WTC11 (cell line): Measurements from ENCODE around the gene IPCEF1.

Experiments used
- AFF4 ChIP-seq: sonication (generic); formaldehyde crosslinking; IDR thresholded peaks from 2 replicates; pipeline ENCODE4 v1.8.1; 2023; ENCODE audit warnings: mild to moderate bottlenecking, missing genetic modification reagents, borderline replicate concordance
- CDX4 ChIP-seq: fragments of 250-450 bp; sonication (Bioruptor Pico); IDR thresholded peaks from 2 replicates; pipeline ENCODE4 v1.9.0; 2021; ENCODE audit warnings: moderate library complexity, mild to moderate bottlenecking, inconsistent platforms, borderline replicate concordance
- CTCF ChIP-seq: fragments of 200-600 bp; IDR thresholded peaks from 2 replicates; pipeline ENCODE4 v1.8.0; 2022; ENCODE audit warnings: antibody characterized with exemption
- ESRRA ChIP-seq: sonication (generic); formaldehyde crosslinking; IDR thresholded peaks from 2 replicates; pipeline ENCODE4 v1.8.1; 2022; ENCODE audit warnings: mild to moderate bottlenecking, missing genetic modification reagents, borderline replicate concordance
- ETV6 ChIP-seq: sonication (generic); formaldehyde crosslinking; IDR thresholded peaks from 2 replicates; pipeline ENCODE4 v1.8.1; 2022; ENCODE audit warnings: mild to moderate bottlenecking, missing genetic modification reagents
- JUN ChIP-seq: sonication (generic); formaldehyde crosslinking; IDR thresholded peaks from 2 replicates; pipeline ENCODE4 v1.8.0; 2023; ENCODE audit warnings: mild to moderate bottlenecking, missing genetic modification reagents
- MYBL2 ChIP-seq: sonication (generic); formaldehyde crosslinking; IDR thresholded peaks from 2 replicates; pipeline ENCODE4 v1.8.1; 2023; ENCODE audit warnings: mild to moderate bottlenecking, moderate library complexity, missing genetic modification reagents
- NR2C2 ChIP-seq: sonication (generic); formaldehyde crosslinking; IDR thresholded peaks from 2 replicates; pipeline ENCODE4 v1.8.0; 2022; ENCODE audit warnings: mild to moderate bottlenecking, missing genetic modification reagents
- NR3C1 ChIP-seq: sonication (generic); formaldehyde crosslinking; conservative IDR thresholded peaks from 2 replicates; pipeline ENCODE4 v1.8.1; 2023; ENCODE audit warnings: low read depth, mild to moderate bottlenecking, missing genetic modification reagents
- SMAD4 ChIP-seq: sonication (generic); formaldehyde crosslinking; IDR thresholded peaks from 2 replicates; pipeline ENCODE4 v1.8.0; 2022; ENCODE audit warnings: mild to moderate bottlenecking, missing genetic modification reagents
- SP1 ChIP-seq: sonication (generic); formaldehyde crosslinking; conservative IDR thresholded peaks from 2 replicates; pipeline ENCODE4 v1.8.1; 2022; ENCODE audit warnings: missing genetic modification reagents
- STAT6 ChIP-seq: sonication (generic); formaldehyde crosslinking; conservative IDR thresholded peaks from 2 replicates; pipeline ENCODE4 v1.8.1; 2023; ENCODE audit warnings: mild to moderate bottlenecking, low read depth, missing genetic modification reagents, moderate library complexity
- USF1 ChIP-seq: sonication (generic); formaldehyde crosslinking; IDR thresholded peaks from 2 replicates; pipeline ENCODE4 v1.8.0; 2022; ENCODE audit warnings: mild to moderate bottlenecking, missing genetic modification reagents
- ZNF121 ChIP-seq: sonication (generic); formaldehyde crosslinking; IDR thresholded peaks from 2 replicates; pipeline ENCODE4 v1.8.0; 2023; ENCODE audit warnings: missing genetic modification reagents

GRCh38 chr6:154230910-154231595 lies 125.5 kb downstream of the IPCEF1 start:
- TF ChIP-seq CTCF (no peak), USF1 (CRISPR knock-in tag) (no peak), AFF4 (no peak), MYBL2 (CRISPR knock-in tag) (no peak), JUN (no peak), ESRRA (no peak), SMAD4 (no peak), ETV6 (CRISPR knock-in tag) (no peak), CDX4 (CRISPR knock-in tag) (no peak), STAT6 (CRISPR knock-in tag) (no peak), SP1 (CRISPR knock-in tag) (no peak), NR2C2 (CRISPR knock-in tag) (no peak), ZNF121 (CRISPR knock-in tag) (no peak), NR3C1 (CRISPR knock-in tag) (no peak)
